Measurements from ENCODE around the gene ZNF277. TPM values are rescaled to one million over a fixed set of nuclear protein-coding genes. Genes with fewer than 3 reads are reported as not detected.

The ZNF277 gene
- total RNA-seq, 1 donor from 2014 or later: 21.6 TPM

- intact Hi-C loops (cut with DNase I): no loop called here
- no peak for DNase-seq (ENCODE audit: extremely low spot score in 2 of 2)
- H3K4me3 ChIP-seq: no peak overlapping the region
- peaks cover 10% of the 10 kb centered on the region for H3K4me1 ChIP-seq
- no peaks in the 10 kb centered on the region for H3K36me3 ChIP-seq
- no peak overlapping the region for H3K27ac ChIP-seq
- H3K9me3 ChIP-seq: no peaks in the 10 kb centered on the region
- no peaks in the 10 kb centered on the region for H3K27me3 ChIP-seq
- no peak for TF ChIP-seq POLR2AphosphoS5 (IDR thresholded peaks at IDR 0.05; ENCODE audit: insufficient read depth in 1 of 2, low read depth in 1 of 2)
- TF ChIP-seq POLR2A (IDR thresholded peaks at IDR 0.05): no peak
- TF ChIP-seq, protein P1, sequence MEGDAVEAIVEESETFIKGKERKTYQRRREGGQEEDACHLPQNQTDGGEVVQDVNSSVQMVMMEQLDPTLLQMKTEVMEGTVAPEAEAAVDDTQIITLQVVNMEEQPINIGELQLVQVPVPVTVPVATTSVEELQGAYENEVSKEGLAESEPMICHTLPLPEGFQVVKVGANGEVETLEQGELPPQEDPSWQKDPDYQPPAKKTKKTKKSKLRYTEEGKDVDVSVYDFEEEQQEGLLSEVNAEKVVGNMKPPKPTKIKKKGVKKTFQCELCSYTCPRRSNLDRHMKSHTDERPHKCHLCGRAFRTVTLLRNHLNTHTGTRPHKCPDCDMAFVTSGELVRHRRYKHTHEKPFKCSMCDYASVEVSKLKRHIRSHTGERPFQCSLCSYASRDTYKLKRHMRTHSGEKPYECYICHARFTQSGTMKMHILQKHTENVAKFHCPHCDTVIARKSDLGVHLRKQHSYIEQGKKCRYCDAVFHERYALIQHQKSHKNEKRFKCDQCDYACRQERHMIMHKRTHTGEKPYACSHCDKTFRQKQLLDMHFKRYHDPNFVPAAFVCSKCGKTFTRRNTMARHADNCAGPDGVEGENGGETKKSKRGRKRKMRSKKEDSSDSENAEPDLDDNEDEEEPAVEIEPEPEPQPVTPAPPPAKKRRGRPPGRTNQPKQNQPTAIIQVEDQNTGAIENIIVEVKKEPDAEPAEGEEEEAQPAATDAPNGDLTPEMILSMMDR (IDR thresholded peaks at IDR 0.05): no peak
Measured at GRCh38 chr7:112176693-112177415, 29.6 kb upstream of the ZNF277 start.

- no peak overlapping the region for H3K27ac ChIP-seq
- no peaks in the 10 kb centered on the region for H3K9me3 ChIP-seq
- TF ChIP-seq, protein P1 (IDR thresholded peaks at IDR 0.05): no peak
- no peak for TF ChIP-seq POLR2A (IDR thresholded peaks at IDR 0.05)
- TF ChIP-seq POLR2AphosphoS5 (IDR thresholded peaks at IDR 0.05; ENCODE audit: insufficient read depth in 1 of 2, low read depth in 1 of 2): no peak
- intact Hi-C loops (cut with DNase I): no loop called here
- no peaks in the 10 kb centered on the region for H3K27me3 ChIP-seq
- peaks cover 10% of the 10 kb centered on the region for H3K4me1 ChIP-seq
- no peak for DNase-seq (ENCODE audit: extremely low spot score in 2 of 2)
- no peaks in the 10 kb centered on the region for H3K36me3 ChIP-seq
- no peak overlapping the region for H3K4me3 ChIP-seq
Measured at GRCh38 chr7:112180223-112180622, 26.3 kb upstream of the ZNF277 start.

DNA sequence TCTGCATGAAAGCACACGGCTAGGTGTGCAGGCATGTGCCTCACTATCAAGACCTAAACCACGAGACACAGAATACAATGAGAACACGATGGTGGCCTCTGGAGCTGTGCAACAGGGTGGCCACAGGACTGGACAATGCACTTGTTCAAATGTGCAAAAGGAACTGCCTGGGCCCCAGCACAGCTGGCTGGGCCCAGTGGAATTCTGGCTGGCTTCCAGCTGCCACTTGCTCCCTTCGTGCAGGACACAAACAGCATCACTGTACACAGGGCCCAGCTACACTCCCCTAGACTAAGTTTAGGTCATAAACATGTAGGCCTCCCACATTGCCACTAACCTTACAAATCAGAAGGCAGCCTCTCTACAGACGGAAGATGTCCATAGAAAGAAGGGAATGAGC is 23.7 kb upstream of the ZNF277 start:
- intact Hi-C loops (cut with DNase I): no loop called here
- Histone ChIP-seq H3K36me3 (no peaks in the 10 kb centered on the region), H3K9me3 (no peaks in the 10 kb centered on the region), H3K27me3 (no peaks in the 10 kb centered on the region), H3K4me1 (peaks cover 16% of the 10 kb centered on the region), H3K4me3 (no peak overlapping the region), H3K27ac (no peak overlapping the region)
- DNase-seq (ENCODE audit: extremely low spot score in 2 of 2): no peak
- TF ChIP-seq, protein P1 (IDR thresholded peaks at IDR 0.05): no peak
- TF ChIP-seq POLR2AphosphoS5 (IDR thresholded peaks at IDR 0.05; ENCODE audit: insufficient read depth in 1 of 2, low read depth in 1 of 2) (no peak), POLR2A (IDR thresholded peaks at IDR 0.05) (no peak)

GRCh38 chr7:112183266-112183665 is 23.2 kb upstream of the ZNF277 start:
- TF ChIP-seq, protein P1 (IDR thresholded peaks at IDR 0.05): no peak
- no peak for TF ChIP-seq POLR2AphosphoS5 (IDR thresholded peaks at IDR 0.05; ENCODE audit: insufficient read depth in 1 of 2, low read depth in 1 of 2)
- no peak for TF ChIP-seq POLR2A (IDR thresholded peaks at IDR 0.05)
- Histone ChIP-seq H3K27ac (no peak overlapping the region), H3K36me3 (no peaks in the 10 kb centered on the region), H3K27me3 (no peaks in the 10 kb centered on the region), H3K4me1 (peaks cover 16% of the 10 kb centered on the region), H3K4me3 (no peak overlapping the region), H3K9me3 (no peaks in the 10 kb centered on the region)
- intact Hi-C loops (cut with DNase I): no loop called here
- DNase-seq (ENCODE audit: extremely low spot score in 2 of 2): no peak

DNA sequence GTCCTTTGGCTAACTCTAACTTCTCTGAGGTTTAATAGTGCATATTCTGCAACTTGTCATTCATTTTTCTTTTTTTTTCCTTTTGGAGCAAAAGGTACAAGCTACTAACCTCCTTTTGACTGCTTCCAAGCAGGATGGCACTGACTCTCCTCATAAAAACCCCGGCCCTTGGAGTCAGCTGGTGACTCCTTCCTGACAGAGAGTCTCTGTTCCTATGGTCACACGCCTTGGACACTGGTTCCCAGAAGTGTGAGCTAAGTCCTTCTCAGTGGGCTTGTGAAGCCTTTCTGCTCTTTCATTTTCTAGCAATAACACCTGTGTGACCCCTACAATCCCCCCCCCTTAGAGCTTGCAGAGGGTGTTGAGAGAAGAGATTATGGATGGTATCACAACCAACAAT is 22.0 kb upstream of the ZNF277 start:
- no peaks in the 10 kb centered on the region for H3K27me3 ChIP-seq
- H3K9me3 ChIP-seq: no peaks in the 10 kb centered on the region
- no peak for DNase-seq (ENCODE audit: extremely low spot score in 2 of 2)
- no peaks in the 10 kb centered on the region for H3K36me3 ChIP-seq
- TF ChIP-seq POLR2A (IDR thresholded peaks at IDR 0.05): no peak
- no peak for TF ChIP-seq POLR2AphosphoS5 (IDR thresholded peaks at IDR 0.05; ENCODE audit: insufficient read depth in 1 of 2, low read depth in 1 of 2)
- TF ChIP-seq, protein P1 (IDR thresholded peaks at IDR 0.05): no peak
- H3K27ac ChIP-seq: no peak overlapping the region
- peaks cover 16% of the 10 kb centered on the region for H3K4me1 ChIP-seq
- no peak overlapping the region for H3K4me3 ChIP-seq
- intact Hi-C loops (cut with DNase I): no loop called here

All from vagina (tissue), 2 donors.